ENCODE data around the gene ANKS1A.

Gene ANKS1A

DNA sequence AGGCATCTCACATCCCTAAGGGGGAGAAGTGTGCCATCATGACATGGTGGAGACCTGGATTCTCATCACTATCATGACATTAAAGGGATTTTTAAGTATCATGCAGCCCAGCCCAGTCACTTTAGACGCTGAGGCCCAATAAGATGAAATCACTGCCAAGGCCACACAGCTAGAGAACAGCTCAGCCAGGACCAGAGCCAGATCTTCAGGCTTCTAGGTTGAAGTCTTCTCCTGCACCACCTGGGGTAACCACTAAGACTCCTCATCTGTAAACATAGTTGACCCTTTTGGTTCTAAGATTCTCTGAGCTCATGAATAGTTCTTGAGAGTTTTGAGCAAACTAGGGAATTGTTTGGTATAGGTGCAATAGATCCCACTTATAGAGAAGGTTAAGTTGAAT lies 126.9 kb downstream of the ANKS1A start:
- ChIA-PET POLR2A (interaction anchor here (0.6 kb wide), 1 partner anchor 54 kb away, joined by 6 read pairs; no protein-coding TSS in a partner anchor), CTCF (interaction anchor here (0.6 to 2.3 kb wide), 7 partner anchors 14 to 124 kb away, joined by 3 to 16 read pairs (median 3); no protein-coding TSS in a partner anchor)
- H3K9me3 ChIP-seq (ENCODE audit: control insufficient read depth, insufficient read depth, low read depth, low read length), result no peaks in the 10 kb centered on the region
- H3K4me1 ChIP-seq (ENCODE audit: control insufficient read depth, insufficient read depth, low read length), result peaks cover 14% of the 10 kb centered on the region
- peaks cover 0 to 10% of the 10 kb centered on the region in 2 experiments; a peak in 1 of 3 replicates for H3K36me3 ChIP-seq (ENCODE audit: control insufficient read depth in 2 of 2, insufficient read depth in 1 of 2, low read length in 2 of 2)
- 0 out of 2 replicates have a peak overlapping the region, but pooled peaks have one; percentile 49 for H3K27ac ChIP-seq (ENCODE audit: extremely low read depth, low read depth, low read length)
- no peak overlapping the region for H3K4me3 ChIP-seq (ENCODE audit: low read depth, low read length)
- TF ChIP-seq, protein P1, sequence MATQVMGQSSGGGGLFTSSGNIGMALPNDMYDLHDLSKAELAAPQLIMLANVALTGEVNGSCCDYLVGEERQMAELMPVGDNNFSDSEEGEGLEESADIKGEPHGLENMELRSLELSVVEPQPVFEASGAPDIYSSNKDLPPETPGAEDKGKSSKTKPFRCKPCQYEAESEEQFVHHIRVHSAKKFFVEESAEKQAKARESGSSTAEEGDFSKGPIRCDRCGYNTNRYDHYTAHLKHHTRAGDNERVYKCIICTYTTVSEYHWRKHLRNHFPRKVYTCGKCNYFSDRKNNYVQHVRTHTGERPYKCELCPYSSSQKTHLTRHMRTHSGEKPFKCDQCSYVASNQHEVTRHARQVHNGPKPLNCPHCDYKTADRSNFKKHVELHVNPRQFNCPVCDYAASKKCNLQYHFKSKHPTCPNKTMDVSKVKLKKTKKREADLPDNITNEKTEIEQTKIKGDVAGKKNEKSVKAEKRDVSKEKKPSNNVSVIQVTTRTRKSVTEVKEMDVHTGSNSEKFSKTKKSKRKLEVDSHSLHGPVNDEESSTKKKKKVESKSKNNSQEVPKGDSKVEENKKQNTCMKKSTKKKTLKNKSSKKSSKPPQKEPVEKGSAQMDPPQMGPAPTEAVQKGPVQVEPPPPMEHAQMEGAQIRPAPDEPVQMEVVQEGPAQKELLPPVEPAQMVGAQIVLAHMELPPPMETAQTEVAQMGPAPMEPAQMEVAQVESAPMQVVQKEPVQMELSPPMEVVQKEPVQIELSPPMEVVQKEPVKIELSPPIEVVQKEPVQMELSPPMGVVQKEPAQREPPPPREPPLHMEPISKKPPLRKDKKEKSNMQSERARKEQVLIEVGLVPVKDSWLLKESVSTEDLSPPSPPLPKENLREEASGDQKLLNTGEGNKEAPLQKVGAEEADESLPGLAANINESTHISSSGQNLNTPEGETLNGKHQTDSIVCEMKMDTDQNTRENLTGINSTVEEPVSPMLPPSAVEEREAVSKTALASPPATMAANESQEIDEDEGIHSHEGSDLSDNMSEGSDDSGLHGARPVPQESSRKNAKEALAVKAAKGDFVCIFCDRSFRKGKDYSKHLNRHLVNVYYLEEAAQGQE (tag by site-specific recombination; IDR thresholded peaks at IDR 0.05), result no peak
- TF ChIP-seq, protein P2, sequence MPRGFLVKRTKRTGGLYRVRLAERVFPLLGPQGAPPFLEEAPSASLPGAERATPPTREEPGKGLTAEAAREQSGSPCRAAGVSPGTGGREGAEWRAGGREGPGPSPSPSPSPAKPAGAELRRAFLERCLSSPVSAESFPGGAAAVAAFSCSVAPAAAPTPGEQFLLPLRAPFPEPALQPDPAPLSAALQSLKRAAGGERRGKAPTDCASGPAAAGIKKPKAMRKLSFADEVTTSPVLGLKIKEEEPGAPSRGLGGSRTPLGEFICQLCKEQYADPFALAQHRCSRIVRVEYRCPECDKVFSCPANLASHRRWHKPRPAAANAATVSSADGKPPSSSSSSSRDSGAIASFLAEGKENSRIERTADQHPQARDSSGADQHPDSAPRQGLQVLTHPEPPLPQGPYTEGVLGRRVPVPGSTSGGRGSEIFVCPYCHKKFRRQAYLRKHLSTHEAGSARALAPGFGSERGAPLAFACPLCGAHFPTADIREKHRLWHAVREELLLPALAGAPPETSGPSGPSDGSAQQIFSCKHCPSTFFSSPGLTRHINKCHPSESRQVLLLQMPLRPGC (tag by site-specific recombination; IDR thresholded peaks at IDR 0.05), result no peak
- TF ChIP-seq GLI4 (tag by site-specific recombination; IDR thresholded peaks at IDR 0.05), result no peak
- TF ChIP-seq, protein P3, sequence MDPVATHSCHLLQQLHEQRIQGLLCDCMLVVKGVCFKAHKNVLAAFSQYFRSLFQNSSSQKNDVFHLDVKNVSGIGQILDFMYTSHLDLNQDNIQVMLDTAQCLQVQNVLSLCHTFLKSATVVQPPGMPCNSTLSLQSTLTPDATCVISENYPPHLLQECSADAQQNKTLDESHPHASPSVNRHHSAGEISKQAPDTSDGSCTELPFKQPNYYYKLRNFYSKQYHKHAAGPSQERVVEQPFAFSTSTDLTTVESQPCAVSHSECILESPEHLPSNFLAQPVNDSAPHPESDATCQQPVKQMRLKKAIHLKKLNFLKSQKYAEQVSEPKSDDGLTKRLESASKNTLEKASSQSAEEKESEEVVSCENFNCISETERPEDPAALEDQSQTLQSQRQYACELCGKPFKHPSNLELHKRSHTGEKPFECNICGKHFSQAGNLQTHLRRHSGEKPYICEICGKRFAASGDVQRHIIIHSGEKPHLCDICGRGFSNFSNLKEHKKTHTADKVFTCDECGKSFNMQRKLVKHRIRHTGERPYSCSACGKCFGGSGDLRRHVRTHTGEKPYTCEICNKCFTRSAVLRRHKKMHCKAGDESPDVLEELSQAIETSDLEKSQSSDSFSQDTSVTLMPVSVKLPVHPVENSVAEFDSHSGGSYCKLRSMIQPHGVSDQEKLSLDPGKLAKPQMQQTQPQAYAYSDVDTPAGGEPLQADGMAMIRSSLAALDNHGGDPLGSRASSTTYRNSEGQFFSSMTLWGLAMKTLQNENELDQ (tag by site-specific recombination; IDR thresholded peaks at IDR 0.05; ENCODE audit: low read depth), result no peak
- TF ChIP-seq ZNF155 (tag by site-specific recombination; IDR thresholded peaks at IDR 0.05), result no peak
- TF ChIP-seq SETDB1 (IDR thresholded peaks at IDR 0.05; ENCODE audit: insufficient read length, low read length), result no peak
- no peak for TF ChIP-seq ZNF426 (tag by site-specific recombination; IDR thresholded peaks at IDR 0.05)
- TF ChIP-seq ZFP37 (tag by site-specific recombination; IDR thresholded peaks at IDR 0.05), result no peak
- no peak for TF ChIP-seq ZNF548 (tag by site-specific recombination; IDR thresholded peaks at IDR 0.05)
- TF ChIP-seq, protein P4, sequence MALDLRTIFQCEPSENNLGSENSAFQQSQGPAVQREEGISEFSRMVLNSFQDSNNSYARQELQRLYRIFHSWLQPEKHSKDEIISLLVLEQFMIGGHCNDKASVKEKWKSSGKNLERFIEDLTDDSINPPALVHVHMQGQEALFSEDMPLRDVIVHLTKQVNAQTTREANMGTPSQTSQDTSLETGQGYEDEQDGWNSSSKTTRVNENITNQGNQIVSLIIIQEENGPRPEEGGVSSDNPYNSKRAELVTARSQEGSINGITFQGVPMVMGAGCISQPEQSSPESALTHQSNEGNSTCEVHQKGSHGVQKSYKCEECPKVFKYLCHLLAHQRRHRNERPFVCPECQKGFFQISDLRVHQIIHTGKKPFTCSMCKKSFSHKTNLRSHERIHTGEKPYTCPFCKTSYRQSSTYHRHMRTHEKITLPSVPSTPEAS (tag by site-specific recombination; IDR thresholded peaks at IDR 0.05), result no peak
- no peak for TF ChIP-seq ZNF843 (tag by site-specific recombination; IDR thresholded peaks at IDR 0.05)
- no peak for TF ChIP-seq ZNF23 (tag by site-specific recombination; IDR thresholded peaks at IDR 0.05; ENCODE audit: borderline replicate concordance)
- no peak for TF ChIP-seq ZNF510 (tag by site-specific recombination; IDR thresholded peaks at IDR 0.05; ENCODE audit: insufficient replicate concordance)
- TF ChIP-seq HOXC10 (CRISPR knock-in tag; IDR thresholded peaks at IDR 0.05), result no peak
- no peak for TF ChIP-seq ZNF521 (tag by site-specific recombination; IDR thresholded peaks at IDR 0.05)
- TF ChIP-seq ZNF544 (tag by site-specific recombination; IDR thresholded peaks at IDR 0.05), result no peak
- TF ChIP-seq KLF9 (tag by site-specific recombination; IDR thresholded peaks at IDR 0.05; ENCODE audit: low read depth), result no peak
- TF ChIP-seq MZF1 (tag by site-specific recombination; IDR thresholded peaks at IDR 0.05; ENCODE audit: borderline replicate concordance), result no peak
- no peak for TF ChIP-seq ZNF571 (tag by site-specific recombination; IDR thresholded peaks at IDR 0.05)
- no peak for TF ChIP-seq ZNF324 (tag by site-specific recombination; IDR thresholded peaks at IDR 0.05)

Data from HEK293 (cell line).